SJSA1 (cell line): Measurements from ENCODE around the gene LPP. TPM values are rescaled to one million over a fixed set of nuclear protein-coding genes. Genes with fewer than 3 reads are reported as not detected.

Experiments
- DNase-seq, 2 experiments: peaks; one replicate each; pipeline ENCODE4 v3.0.0-alpha.2; 2015 to 2020; ENCODE audit warnings: low spot score in 2 of 2, low read depth in 1 of 2
- H3K27ac ChIP-seq: fragments of 250-450 bp; sonication (Bioruptor Pico); 2 replicates; pipeline ENCODE4 v1.5.1; 2020; ENCODE audit warnings: mild to moderate bottlenecking, moderate library complexity
- H3K27me3 ChIP-seq: fragments of 250-450 bp; sonication (Bioruptor Pico); replicated peaks from 2 replicates; pipeline ENCODE4 v1.5.1; 2020; ENCODE audit warnings: mild to moderate bottlenecking, moderate library complexity
- H3K36me3 ChIP-seq: fragments of 250-450 bp; sonication (Bioruptor Pico); 2 replicates; pipeline ENCODE4 v1.5.1; 2020; ENCODE audit warnings: mild to moderate bottlenecking
- H3K4me1 ChIP-seq: fragments of 250-450 bp; sonication (Bioruptor Pico); replicated peaks from 2 replicates; pipeline ENCODE4 v1.6.1; 2021; ENCODE audit warnings: mild to moderate bottlenecking
- H3K4me3 ChIP-seq: fragments of 250-450 bp; sonication (Bioruptor Pico); 2 replicates; pipeline ENCODE4 v1.5.1; 2020; ENCODE audit warnings: mild to moderate bottlenecking
- H3K9me3 ChIP-seq: fragments of 250-450 bp; sonication (Bioruptor Pico); replicated peaks from 2 replicates; pipeline ENCODE4 v1.5.1; 2020; ENCODE audit warnings: mild to moderate bottlenecking
- total RNA-seq: library from RNA; depleted of rRNA; stranded (reverse); fragments of >200 nt; shearing (Covaris generic); gene quantifications from 2 replicates; pipeline ENCODE4 v1.2.3, GENCODE V29; 2014

LPP gene
- total RNA-seq, 1 experiment from 2014 or later: 132 TPM

DNA sequence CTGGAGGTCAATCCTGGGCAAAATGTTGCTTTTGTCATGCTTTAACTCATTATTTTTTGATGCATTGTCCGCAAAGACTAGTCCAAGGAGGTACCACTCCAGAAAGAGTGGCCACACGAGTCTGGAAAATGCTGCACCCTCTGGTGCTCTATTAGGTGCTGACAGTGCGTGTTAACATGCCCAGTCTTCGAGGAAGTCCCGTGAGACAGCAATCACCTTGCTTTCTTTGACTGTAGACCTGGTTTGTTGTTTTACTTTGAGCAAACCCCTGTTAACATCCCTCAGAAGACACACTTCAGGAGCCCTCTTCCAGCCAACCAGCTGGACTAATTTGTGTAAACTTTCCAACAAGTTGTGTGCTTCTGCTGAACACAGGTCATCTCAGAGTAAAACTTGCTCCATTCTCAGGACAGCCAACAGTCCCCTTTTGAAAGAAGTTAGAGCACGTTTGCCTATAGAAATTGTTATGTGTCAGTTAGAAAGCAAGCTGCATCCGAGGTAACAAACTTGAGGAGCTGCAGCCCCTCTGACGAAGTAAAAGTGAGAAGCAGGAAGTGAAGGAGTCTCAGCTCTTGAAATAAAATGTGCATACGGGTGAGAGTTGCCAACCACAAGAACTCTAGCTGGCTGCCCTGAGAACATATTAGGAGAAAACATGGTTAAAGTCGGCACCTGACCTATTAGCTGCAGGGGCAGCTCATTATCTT lies 205.0 kb downstream of the LPP start:
- Histone ChIP-seq H3K4me3 (no peak overlapping the region), H3K4me1 (peaks cover 16% of the 10 kb centered on the region), H3K27me3 (no peaks in the 10 kb centered on the region), H3K36me3 (peaks cover 19% of the 10 kb centered on the region), H3K27ac (no peak overlapping the region), H3K9me3 (no peaks in the 10 kb centered on the region)
- DNase-seq: no peak

GRCh38 chr3:188360364-188360881 lies 206.5 kb downstream of the LPP start:
- H3K4me1 ChIP-seq: peaks cover 16% of the 10 kb centered on the region
- H3K9me3 ChIP-seq: no peaks in the 10 kb centered on the region
- no peak for DNase-seq
- H3K27ac ChIP-seq: no peak overlapping the region
- H3K36me3 ChIP-seq: peaks cover 21% of the 10 kb centered on the region
- H3K27me3 ChIP-seq: no peaks in the 10 kb centered on the region
- no peak overlapping the region for H3K4me3 ChIP-seq

GRCh38 chr3:188361888-188362287 lies 207.9 kb downstream of the LPP start:
- H3K9me3 ChIP-seq: no peaks in the 10 kb centered on the region
- H3K27me3 ChIP-seq: no peaks in the 10 kb centered on the region
- H3K36me3 ChIP-seq: peaks cover 28% of the 10 kb centered on the region
- no peak overlapping the region for H3K27ac ChIP-seq
- peaks cover 19% of the 10 kb centered on the region for H3K4me1 ChIP-seq
- DNase-seq: no peak
- H3K4me3 ChIP-seq: no peak overlapping the region

- Histone ChIP-seq H3K9me3 (no peaks in the 10 kb centered on the region), H3K27ac (no peak overlapping the region), H3K27me3 (no peaks in the 10 kb centered on the region), H3K4me1 (peaks cover 19% of the 10 kb centered on the region), H3K36me3 (peaks cover 28% of the 10 kb centered on the region), H3K4me3 (no peak overlapping the region)
- DNase-seq: peak; percentile 69 to 76
Observed at GRCh38 chr3:188362405-188362831, 208.5 kb downstream of the LPP start.

- H3K27me3 ChIP-seq: no peaks in the 10 kb centered on the region
- peaks cover 17% of the 10 kb centered on the region for H3K36me3 ChIP-seq
- peaks cover 19% of the 10 kb centered on the region for H3K4me1 ChIP-seq
- H3K4me3 ChIP-seq: no peak overlapping the region
- DNase-seq: no peak
- no peaks in the 10 kb centered on the region for H3K9me3 ChIP-seq
- H3K27ac ChIP-seq: no peak overlapping the region
Observed at GRCh38 chr3:188365184-188365583, 211.2 kb downstream of the LPP start.

DNA sequence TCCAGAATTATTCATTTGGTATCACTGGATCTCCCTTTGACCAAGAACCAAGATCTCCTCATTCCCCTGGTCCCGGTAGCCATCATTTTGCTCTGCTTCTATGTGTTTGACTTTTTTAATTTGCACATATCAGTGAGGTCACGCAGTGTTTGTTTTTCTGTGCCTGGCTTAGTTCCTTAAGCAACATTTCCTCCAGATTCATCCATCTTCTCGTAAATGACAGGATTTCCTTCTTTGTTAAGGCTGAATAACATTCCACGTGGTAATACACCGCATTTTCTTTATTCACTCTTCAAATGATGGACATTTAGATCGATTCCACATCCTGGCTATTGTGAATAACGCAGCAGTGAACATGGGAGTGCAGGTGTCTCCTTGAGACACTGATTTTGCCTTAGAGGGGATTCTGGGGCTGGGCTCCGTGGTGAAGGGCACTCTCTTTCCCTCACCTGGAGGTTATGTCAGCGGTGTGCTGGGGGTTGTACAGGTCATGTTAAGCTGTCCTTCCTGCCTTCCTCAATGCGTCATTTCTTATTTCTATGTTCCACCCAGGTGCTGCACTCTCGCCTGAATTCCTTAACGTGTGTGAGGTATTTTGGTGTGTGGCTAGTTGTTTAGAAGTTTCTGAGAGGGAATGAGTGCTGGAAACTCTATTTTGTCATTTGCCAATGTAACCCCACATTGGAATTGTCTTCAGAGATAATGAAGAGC lies 212.2 kb downstream of the LPP start:
- Histone ChIP-seq H3K4me3 (no peak overlapping the region), H3K36me3 (peaks cover 16% of the 10 kb centered on the region), H3K27ac (no peak overlapping the region; the same call in 1 of the 2 replicates), H3K27me3 (no peaks in the 10 kb centered on the region), H3K9me3 (no peaks in the 10 kb centered on the region), H3K4me1 (peaks cover 19% of the 10 kb centered on the region)
- no peak for DNase-seq

DNA sequence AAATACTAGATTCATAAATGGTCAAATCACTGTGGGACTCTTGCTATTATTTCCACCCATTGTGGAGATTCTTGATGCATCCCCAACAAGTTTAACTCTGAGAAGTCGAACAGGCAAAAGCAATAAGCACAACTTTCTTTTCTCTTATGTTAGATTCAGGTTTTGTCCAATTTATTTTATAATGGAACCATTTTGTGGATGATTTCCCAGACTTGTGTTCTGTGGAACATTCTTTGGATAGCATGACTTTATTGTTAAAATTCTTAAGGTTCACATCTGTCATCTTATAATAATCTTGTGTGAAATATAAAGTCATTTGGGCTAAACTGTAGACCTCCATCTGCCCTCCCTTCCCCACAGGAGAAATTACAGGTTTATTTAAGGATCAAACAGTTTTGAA lies 213.7 kb downstream of the LPP start:
- no peak for DNase-seq
- Histone ChIP-seq H3K9me3 (no peaks in the 10 kb centered on the region), H3K4me3 (no peak overlapping the region), H3K27me3 (no peaks in the 10 kb centered on the region), H3K27ac (no peak overlapping the region), H3K36me3 (peaks cover 16% of the 10 kb centered on the region), H3K4me1 (peaks cover 7% of the 10 kb centered on the region)

- Histone ChIP-seq H3K4me3 (no peak overlapping the region), H3K27me3 (no peaks in the 10 kb centered on the region), H3K27ac (no peak overlapping the region), H3K9me3 (no peaks in the 10 kb centered on the region), H3K36me3 (peaks cover 6% of the 10 kb centered on the region; the same call in 1 of the 2 replicates), H3K4me1 (peaks cover 3% of the 10 kb centered on the region; the same call in 1 of the 2 replicates)
- DNase-seq: no peak
Observed at GRCh38 chr3:188369526-188369925, 215.6 kb downstream of the LPP start.

DNA sequence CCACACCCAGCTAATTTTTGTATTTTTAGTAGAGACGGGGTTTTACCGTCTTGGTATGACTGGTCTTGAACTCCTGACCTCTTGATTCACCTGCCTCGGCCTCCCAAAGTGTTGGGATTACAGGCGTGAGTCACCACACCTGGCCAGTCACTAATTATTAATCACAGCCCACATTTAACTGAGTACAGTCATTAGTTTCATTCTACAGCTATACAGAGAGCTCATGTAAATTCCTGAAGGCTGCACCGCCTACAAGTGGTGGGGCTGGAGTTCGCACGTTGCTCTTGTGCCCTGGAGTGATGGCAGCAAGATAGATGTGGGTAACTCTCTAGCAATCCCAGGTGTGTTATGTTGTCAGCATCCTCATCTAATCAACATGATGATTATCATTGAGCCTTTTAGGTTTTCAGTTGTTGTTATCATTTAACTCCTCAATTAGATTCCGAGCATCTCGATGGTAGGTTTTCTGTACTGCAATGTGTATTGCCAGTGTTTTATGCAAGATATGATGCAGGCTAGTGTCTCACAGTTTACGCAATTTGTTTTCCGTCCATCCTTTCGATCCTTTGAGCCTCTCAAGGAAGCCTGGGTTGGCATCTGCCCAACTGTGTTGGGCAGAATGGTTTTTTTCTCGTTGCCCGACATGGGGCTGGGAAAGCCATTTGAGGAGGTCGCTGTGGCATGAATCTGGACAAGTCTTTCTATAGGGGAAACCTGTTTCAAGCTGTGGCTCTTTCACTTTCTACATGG lies 216.3 kb downstream of the LPP start:
- Histone ChIP-seq H3K27me3 (no peaks in the 10 kb centered on the region), H3K36me3 (peaks cover 6% of the 10 kb centered on the region; the same call in 1 of the 2 replicates), H3K27ac (no peak overlapping the region), H3K9me3 (no peaks in the 10 kb centered on the region), H3K4me3 (no peak overlapping the region), H3K4me1 (peaks cover 3% of the 10 kb centered on the region; the same call in 1 of the 2 replicates)
- DNase-seq: no peak

GRCh38 chr3:188378786-188379185 lies 224.8 kb downstream of the LPP start:
- no peak overlapping the region for H3K27ac ChIP-seq
- no peaks in the 10 kb centered on the region for H3K4me1 ChIP-seq
- H3K9me3 ChIP-seq: no peaks in the 10 kb centered on the region
- peaks cover 6% of the 10 kb centered on the region; the same call in 1 of the 2 replicates for H3K36me3 ChIP-seq
- no peak overlapping the region for H3K4me3 ChIP-seq
- H3K27me3 ChIP-seq: no peaks in the 10 kb centered on the region
- no peak for DNase-seq

GRCh38 chr3:188380252-188380651 lies 226.3 kb downstream of the LPP start:
- H3K4me3 ChIP-seq: no peak overlapping the region

DNA sequence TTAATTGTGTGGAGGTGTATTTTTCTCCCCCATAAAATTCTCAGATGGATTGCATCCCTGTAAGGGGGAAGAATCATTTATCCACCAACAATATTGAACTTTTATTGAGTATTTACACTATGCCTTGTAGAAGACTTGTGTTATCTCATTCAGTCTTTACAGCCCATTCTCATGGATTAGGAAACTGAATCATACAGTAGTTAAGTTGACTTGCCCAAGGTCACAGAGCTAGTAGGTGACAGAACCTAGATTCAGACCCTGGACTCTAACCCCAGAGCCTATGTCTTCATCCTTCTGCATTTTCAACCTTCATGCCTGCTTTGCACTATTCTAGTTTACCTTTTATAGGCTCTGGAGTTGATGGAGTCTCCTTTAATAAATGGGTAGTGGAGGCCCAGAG lies 226.8 kb downstream of the LPP start:
- Histone ChIP-seq H3K27me3 (no peaks in the 10 kb centered on the region), H3K9me3 (no peaks in the 10 kb centered on the region), H3K27ac (no peak overlapping the region), H3K4me3 (no peak overlapping the region), H3K36me3 (peaks cover 12% of the 10 kb centered on the region; the same call in 1 of the 2 replicates), H3K4me1 (no peaks in the 10 kb centered on the region)
- no peak for DNase-seq

More at GRCh38 chr3:188380252-188380651, 226.3 kb downstream of the LPP start:
- no peak overlapping the region for H3K27ac ChIP-seq
- H3K9me3 ChIP-seq: no peaks in the 10 kb centered on the region
- DNase-seq: no peak
- peaks cover 11% of the 10 kb centered on the region; the same call in 1 of the 2 replicates for H3K36me3 ChIP-seq
- no peaks in the 10 kb centered on the region for H3K4me1 ChIP-seq
- no peaks in the 10 kb centered on the region for H3K27me3 ChIP-seq

DNA sequence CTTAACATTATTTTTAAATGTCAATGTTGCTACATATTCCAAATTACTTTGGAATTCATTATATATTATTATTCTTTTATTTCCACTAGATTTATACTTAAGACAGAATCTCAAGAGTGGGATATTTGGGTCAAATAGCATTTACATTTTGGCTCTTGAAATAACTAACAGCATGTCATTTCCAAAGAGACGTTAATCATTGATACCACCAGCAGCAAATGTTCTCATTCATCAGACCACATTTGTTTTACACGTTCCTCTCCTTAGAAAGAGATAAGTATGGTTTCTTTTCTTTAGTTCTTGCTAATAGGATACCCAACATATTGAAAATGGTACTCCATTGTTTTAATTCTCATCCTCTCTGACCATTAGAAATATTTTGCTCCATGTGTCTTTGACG lies 229.8 kb downstream of the LPP start:
- Histone ChIP-seq H3K27ac (no peak overlapping the region), H3K36me3 (peaks cover 12% of the 10 kb centered on the region; the same call in 1 of the 2 replicates), H3K4me1 (no peaks in the 10 kb centered on the region), H3K9me3 (no peaks in the 10 kb centered on the region), H3K27me3 (no peaks in the 10 kb centered on the region), H3K4me3 (no peak overlapping the region)
- DNase-seq: no peak
